SK-N-MC (cell line): Measurements from ENCODE around the gene ANTXR1.

Source experiments
- EZH2 ChIP-seq: fragments of 200-600 bp; sonication (generic); IDR thresholded peaks from one replicate; pipeline ENCODE4 v1.6.1; 2017; ENCODE audit warnings: antibody characterized with exemption
- FOXP2 ChIP-seq: optimal IDR thresholded peaks from 2 replicates; pipeline ENCODE3; 2011; ENCODE audit warnings: mild to moderate bottlenecking, moderate library complexity; ENCODE audit not compliant: insufficient read depth; ENCODE audit errors: extremely low read length, control extremely low read depth
- POLR2AphosphoS5 ChIP-seq: IDR thresholded peaks from 2 replicates; pipeline ENCODE4 v1.6.1; 2012; ENCODE audit warnings: mild to moderate bottlenecking, low read depth, low read length, borderline replicate concordance

- no peak for TF ChIP-seq EZH2
- TF ChIP-seq FOXP2, result no peak
- TF ChIP-seq POLR2AphosphoS5, result no peak
Measured at GRCh38 chr2:68997401-68997800, 15.6 kb upstream of the ANTXR1 start.
